ENCODE measurements around the gene FAM187B. TPM values are rescaled to one million over a fixed set of nuclear protein-coding genes. Genes with fewer than 3 reads are reported as not detected.
A peak's percentile ranks its signal among the peaks of the same experiment; 100 is the strongest.

The FAM187B gene
- total RNA-seq, 1 donor from 2014 or later: not detected

DNA sequence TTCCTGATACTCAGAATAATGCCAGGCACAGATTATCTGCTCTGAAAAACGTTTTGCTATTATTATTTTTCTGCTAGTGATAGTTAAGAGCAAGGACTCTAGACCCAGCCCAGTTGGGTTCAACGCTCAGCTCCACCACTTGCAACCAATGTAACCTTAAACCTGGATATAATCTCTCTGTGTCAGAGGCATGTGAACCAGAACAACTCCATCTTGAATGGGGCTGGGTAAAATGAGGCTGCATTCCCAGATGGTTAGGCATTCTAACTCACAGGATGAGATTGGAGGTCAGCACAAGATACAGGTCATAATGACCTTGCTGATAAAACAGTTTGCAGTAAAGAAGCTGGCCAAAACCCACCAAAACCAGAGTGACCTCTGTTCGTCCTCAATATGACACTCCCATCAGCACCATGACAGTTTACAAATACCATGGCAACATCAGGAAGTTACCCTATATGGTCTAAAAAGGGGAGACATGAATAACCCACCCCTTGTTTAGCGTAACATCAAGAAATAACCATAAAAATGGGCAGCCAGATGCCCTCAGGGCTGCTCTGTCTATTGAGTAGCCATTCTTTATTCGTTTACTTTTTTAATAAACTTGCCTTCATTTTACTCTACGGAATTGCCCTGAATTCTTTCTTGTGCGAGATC, 13.6 kb downstream of the FAM187B start:
- peak overlapping the region; percentile 64 for H3K27ac ChIP-seq
- DNase-seq (ENCODE audit: extremely low spot score in 2 of 2): no peak
- H3K4me1 ChIP-seq: peaks cover 27% of the 10 kb centered on the region
- no peak overlapping the region for H3K4me3 ChIP-seq
- H3K27me3 ChIP-seq: no peaks in the 10 kb centered on the region
- intact Hi-C loops (cut with DNase I): no loop called here
- no peak for TF ChIP-seq POLR2AphosphoS5 (IDR thresholded peaks at IDR 0.05; ENCODE audit: insufficient read depth in 1 of 2, low read depth in 1 of 2)
- TF ChIP-seq, protein P1, sequence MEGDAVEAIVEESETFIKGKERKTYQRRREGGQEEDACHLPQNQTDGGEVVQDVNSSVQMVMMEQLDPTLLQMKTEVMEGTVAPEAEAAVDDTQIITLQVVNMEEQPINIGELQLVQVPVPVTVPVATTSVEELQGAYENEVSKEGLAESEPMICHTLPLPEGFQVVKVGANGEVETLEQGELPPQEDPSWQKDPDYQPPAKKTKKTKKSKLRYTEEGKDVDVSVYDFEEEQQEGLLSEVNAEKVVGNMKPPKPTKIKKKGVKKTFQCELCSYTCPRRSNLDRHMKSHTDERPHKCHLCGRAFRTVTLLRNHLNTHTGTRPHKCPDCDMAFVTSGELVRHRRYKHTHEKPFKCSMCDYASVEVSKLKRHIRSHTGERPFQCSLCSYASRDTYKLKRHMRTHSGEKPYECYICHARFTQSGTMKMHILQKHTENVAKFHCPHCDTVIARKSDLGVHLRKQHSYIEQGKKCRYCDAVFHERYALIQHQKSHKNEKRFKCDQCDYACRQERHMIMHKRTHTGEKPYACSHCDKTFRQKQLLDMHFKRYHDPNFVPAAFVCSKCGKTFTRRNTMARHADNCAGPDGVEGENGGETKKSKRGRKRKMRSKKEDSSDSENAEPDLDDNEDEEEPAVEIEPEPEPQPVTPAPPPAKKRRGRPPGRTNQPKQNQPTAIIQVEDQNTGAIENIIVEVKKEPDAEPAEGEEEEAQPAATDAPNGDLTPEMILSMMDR (IDR thresholded peaks at IDR 0.05): no peak
- TF ChIP-seq POLR2A (IDR thresholded peaks at IDR 0.05): no peak
- no peaks in the 10 kb centered on the region for H3K36me3 ChIP-seq
- H3K9me3 ChIP-seq: no peaks in the 10 kb centered on the region

DNA sequence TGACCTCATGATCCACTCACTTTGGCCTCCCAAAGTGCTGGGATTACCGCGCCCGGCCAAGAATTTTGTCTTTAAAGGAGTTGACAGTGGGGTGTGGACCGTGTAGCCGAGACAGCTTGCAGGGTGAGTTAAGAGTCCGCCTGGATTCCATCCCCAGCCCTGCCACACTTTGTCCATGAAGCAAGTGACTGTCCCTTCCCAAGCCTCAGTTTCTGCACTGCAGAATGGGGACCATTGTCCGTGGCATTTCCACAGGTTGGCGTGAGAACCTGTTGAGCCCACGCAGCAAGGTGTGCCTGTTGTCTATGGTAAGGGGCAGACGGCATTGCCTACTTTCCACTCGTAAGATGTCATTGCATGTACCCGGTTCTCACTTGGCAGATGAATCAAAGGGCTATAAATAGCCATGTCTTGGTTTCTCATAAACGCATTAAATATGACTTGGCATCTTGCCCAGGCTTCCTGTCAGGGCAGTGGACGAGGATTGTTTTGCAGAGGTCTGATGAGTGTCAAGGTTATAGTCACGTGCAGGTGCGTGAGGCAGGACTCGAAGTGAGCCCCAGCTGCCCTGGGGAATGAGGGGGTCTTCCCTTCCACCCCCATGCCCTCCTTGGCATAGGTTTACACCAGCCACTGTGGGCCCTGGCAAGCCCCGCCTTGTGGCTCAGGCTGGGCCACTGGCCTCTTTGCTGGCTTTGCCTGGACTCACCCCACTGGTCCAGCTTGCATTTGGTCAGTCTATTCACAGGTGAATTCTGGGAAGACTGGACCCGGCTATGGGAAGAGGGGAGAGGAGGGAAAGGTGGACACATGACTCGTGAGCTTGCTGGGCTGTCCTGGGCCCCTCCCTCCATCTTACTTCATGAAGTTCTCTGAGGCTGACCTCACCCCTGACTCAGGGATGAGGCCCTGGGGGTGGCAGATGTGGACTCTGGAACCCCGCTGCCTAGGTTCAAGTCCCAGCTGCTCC, 14.6 kb downstream of the FAM187B start:
- no peaks in the 10 kb centered on the region for H3K27me3 ChIP-seq
- peak overlapping the region; percentile 64 for H3K27ac ChIP-seq
- H3K36me3 ChIP-seq: no peaks in the 10 kb centered on the region
- no peak overlapping the region for H3K4me3 ChIP-seq
- H3K4me1 ChIP-seq: peaks cover 27% of the 10 kb centered on the region
- intact Hi-C loops (cut with DNase I): no loop called here
- peak; percentile 54 to 91 for TF ChIP-seq POLR2AphosphoS5 (IDR thresholded peaks at IDR 0.05; ENCODE audit: insufficient read depth in 1 of 2, low read depth in 1 of 2)
- TF ChIP-seq, protein P1 (IDR thresholded peaks at IDR 0.05): no peak
- no peak for DNase-seq (ENCODE audit: extremely low spot score in 2 of 2)
- H3K9me3 ChIP-seq: no peaks in the 10 kb centered on the region

DNA sequence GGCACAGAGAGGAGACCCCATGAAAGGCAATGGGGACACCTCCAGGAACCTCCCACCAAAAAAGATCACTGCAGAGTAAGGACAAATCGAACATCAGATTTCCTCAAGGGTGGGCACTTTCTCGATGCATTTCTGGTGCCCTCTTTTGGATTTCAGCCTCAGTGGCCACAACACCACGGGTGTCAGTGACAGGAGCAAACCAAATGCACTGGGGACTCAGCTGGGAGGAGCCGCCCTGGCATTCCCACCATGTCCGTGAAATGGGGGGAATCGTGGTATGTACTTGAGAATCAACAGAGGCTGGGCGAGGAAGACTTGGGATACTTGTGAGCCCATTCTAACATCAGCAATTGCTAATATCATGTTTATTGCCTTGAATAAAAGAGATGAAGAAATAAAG, 16.3 kb downstream of the FAM187B start:
- Histone ChIP-seq H3K4me3 (no peak overlapping the region), H3K27ac (peak overlapping the region; percentile 62), H3K9me3 (no peaks in the 10 kb centered on the region), H3K4me1 (peaks cover 32% of the 10 kb centered on the region), H3K36me3 (no peaks in the 10 kb centered on the region), H3K27me3 (no peaks in the 10 kb centered on the region)
- TF ChIP-seq POLR2AphosphoS5 (IDR thresholded peaks at IDR 0.05; ENCODE audit: insufficient read depth in 1 of 2, low read depth in 1 of 2): no peak
- no peak for TF ChIP-seq POLR2A (IDR thresholded peaks at IDR 0.05)
- TF ChIP-seq, protein P1 (IDR thresholded peaks at IDR 0.05): no peak
- intact Hi-C loops (cut with DNase I): no loop called here
- no peak for DNase-seq (ENCODE audit: extremely low spot score in 2 of 2)

DNA sequence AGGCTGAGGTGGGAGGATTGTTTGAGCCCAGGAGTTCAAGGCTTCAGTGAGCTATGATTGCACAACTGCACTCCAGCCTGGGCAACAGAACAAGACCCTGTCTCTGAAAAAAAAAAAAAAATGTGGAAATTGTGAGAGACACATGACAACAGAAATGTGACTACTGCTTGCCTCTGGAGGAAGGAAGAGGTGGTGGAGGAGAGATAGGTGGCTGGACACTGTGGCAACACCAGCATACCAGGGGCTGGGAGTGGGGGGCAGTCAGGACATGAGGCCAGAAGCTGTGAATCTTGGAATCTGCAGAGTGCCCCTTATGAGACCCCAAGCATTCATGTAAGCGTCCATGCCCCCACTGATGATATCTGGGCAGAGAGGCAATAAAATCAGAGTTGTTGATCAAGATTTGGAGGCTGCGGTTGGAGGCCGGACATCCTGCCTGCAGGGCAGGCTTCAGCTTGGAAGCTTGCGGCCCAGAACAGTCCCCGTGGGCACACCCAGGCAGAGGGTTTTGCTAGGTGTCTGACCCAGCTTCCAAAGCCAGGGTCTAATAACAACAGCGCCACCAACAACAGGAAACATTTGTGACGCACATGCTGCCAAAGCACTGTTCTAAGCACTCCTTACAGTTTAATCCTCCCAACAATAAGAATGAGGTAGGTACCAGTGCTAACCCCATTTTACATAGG, 16.9 kb downstream of the FAM187B start:
- no peak for DNase-seq (ENCODE audit: extremely low spot score in 2 of 2)
- TF ChIP-seq POLR2AphosphoS5 (IDR thresholded peaks at IDR 0.05; ENCODE audit: insufficient read depth in 1 of 2, low read depth in 1 of 2): peak; percentile 22 to 78
- TF ChIP-seq, protein P1 (IDR thresholded peaks at IDR 0.05): no peak
- intact Hi-C loops (cut with DNase I): no loop called here
- Histone ChIP-seq H3K4me3 (no peak overlapping the region), H3K36me3 (no peaks in the 10 kb centered on the region), H3K27ac (peak overlapping the region; percentile 62), H3K9me3 (no peaks in the 10 kb centered on the region), H3K27me3 (no peaks in the 10 kb centered on the region), H3K4me1 (peaks cover 37% of the 10 kb centered on the region)
